AG10803 (cell line): ENCODE measurements around the gene DEPDC1.

Experiments
- DNase-seq: peaks from one replicate; pipeline ENCODE4 v3.0.0; 2010; ENCODE audit warnings: low read depth
- H3K4me3 ChIP-seq: 2 replicates; pipeline ENCODE4 v1.5.1; 2011; ENCODE audit warnings: mild to moderate bottlenecking, low read length, control low read depth
- CTCF ChIP-seq: conservative IDR thresholded peaks from 2 replicates; pipeline ENCODE4 v1.5.1; 2011; ENCODE audit warnings: mild to moderate bottlenecking, low read length, control low read depth, inconsistent platforms

The DEPDC1 gene

GRCh38 chr1:68521286-68521685, 24.4 kb upstream of the DEPDC1 start:
- no peak overlapping the region for H3K4me3 ChIP-seq
- DNase-seq: no peak
- no peak for TF ChIP-seq CTCF

- no peak for TF ChIP-seq CTCF
- no peak overlapping the region for H3K4me3 ChIP-seq
- DNase-seq: no peak
Measured at GRCh38 chr1:68516066-68516465, 19.2 kb upstream of the DEPDC1 start.

- no peak for DNase-seq
Measured at GRCh38 chr1:68511254-68511653, 14.4 kb upstream of the DEPDC1 start.

GRCh38 chr1:68506386-68506785, 9.5 kb upstream of the DEPDC1 start:
- no peak overlapping the region for H3K4me3 ChIP-seq
- no peak for DNase-seq
- no peak for TF ChIP-seq CTCF

More at GRCh38 chr1:68511254-68511653, 14.4 kb upstream of the DEPDC1 start:
- no peak overlapping the region for H3K4me3 ChIP-seq
- TF ChIP-seq CTCF: no peak

- no peak for DNase-seq
- TF ChIP-seq CTCF: no peak
- H3K4me3 ChIP-seq: no peak overlapping the region
Measured at GRCh38 chr1:68503085-68503484, 6.2 kb upstream of the DEPDC1 start.

GRCh38 chr1:68497358-68497698, 446 bp upstream of the DEPDC1 start:
- no peak for DNase-seq
- no peak for TF ChIP-seq CTCF
- H3K4me3 ChIP-seq: peak overlapping the region; percentile 95

GRCh38 chr1:68495968-68496679, 758 bp downstream of the DEPDC1 start:
- no peak for DNase-seq
- TF ChIP-seq CTCF: no peak
- peak overlapping the region; percentile 95 for H3K4me3 ChIP-seq
